GM12875 (cell line): ENCODE results near the gene DHX8.

Source experiments
- H3K4me3 ChIP-seq: one replicate; pipeline ENCODE4 v1.5.1; 2011; ENCODE audit warnings: low read depth, low read length, control low read depth
- TF ChIP-seq, protein P1 (sequence below): IDR thresholded peaks from 2 replicates; pipeline ENCODE4 v1.5.1; 2011; ENCODE audit warnings: low read depth, mild to moderate bottlenecking, control low read depth, inconsistent platforms, low read length, moderate library complexity, borderline replicate concordance; ENCODE audit not compliant: insufficient read depth

DHX8 gene

GRCh38 chr17:43568506-43569082 lies 84.8 kb downstream of the DHX8 start:
- TF ChIP-seq, protein P1, sequence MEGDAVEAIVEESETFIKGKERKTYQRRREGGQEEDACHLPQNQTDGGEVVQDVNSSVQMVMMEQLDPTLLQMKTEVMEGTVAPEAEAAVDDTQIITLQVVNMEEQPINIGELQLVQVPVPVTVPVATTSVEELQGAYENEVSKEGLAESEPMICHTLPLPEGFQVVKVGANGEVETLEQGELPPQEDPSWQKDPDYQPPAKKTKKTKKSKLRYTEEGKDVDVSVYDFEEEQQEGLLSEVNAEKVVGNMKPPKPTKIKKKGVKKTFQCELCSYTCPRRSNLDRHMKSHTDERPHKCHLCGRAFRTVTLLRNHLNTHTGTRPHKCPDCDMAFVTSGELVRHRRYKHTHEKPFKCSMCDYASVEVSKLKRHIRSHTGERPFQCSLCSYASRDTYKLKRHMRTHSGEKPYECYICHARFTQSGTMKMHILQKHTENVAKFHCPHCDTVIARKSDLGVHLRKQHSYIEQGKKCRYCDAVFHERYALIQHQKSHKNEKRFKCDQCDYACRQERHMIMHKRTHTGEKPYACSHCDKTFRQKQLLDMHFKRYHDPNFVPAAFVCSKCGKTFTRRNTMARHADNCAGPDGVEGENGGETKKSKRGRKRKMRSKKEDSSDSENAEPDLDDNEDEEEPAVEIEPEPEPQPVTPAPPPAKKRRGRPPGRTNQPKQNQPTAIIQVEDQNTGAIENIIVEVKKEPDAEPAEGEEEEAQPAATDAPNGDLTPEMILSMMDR = no peak
- no peak overlapping the region for H3K4me3 ChIP-seq

- TF ChIP-seq, protein P1 = no peak
- H3K4me3 ChIP-seq = no peak overlapping the region
Observed at GRCh38 chr17:43570518-43570928, 86.7 kb downstream of the DHX8 start.

DNA sequence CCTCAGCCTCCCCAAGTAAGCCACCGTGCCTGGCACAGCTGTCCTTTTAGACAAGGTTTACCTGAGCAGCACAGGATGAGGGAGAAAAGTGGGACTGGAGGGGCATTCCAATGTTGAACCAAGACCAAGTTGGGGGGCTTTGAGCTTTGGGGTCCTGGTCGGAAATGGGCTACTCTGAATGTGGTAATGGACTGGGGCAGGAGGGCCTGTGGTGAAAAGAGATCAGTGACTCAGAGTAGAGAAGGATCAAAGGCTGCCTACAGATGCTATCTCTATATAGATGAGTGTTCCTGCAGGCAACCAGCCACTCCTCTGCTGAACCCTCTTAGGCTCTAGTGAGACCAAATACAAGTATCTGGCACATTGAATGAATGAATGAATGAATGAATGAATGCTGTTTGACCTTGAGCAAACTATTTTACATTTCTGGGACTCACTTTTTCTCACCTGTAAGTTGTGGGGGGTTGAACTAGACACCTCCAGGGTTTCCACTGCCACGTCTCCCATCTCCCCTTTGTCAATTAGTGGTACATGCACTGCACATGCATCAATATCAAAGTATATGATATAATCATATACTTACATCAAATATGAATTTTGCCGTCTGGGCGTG lies 88.7 kb downstream of the DHX8 start:
- TF ChIP-seq, protein P1 = no peak
- no peak overlapping the region for H3K4me3 ChIP-seq

- TF ChIP-seq, protein P1 = no peak
Observed at GRCh38 chr17:43573579-43574321, 90.0 kb downstream of the DHX8 start.

DNA sequence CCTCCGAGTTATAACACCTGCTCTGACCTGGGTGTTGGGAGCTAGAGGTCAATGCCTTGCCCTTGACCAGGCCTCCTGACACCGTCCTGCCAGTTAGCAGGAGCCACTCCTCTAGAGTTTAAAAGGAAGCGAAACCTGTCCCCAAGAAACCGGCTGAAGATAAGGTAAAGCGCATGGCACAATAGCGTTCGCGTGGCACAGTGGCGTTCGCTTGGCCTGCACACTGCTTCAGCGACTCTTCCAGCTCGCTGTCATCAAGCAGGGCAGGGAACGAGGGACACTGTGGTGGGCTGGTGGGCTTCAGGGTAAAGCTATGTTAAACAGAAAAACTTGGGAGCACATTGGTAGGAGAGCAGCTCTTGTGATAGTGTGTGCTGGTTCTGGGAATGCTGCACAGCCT lies 90.6 kb downstream of the DHX8 start:
- TF ChIP-seq, protein P1 = no peak

More at GRCh38 chr17:43573579-43574321, 90.0 kb downstream of the DHX8 start:
- H3K4me3 ChIP-seq = no peak overlapping the region

GRCh38 chr17:43574896-43575525 lies 91.2 kb downstream of the DHX8 start:
- H3K4me3 ChIP-seq = no peak overlapping the region
- TF ChIP-seq, protein P1 = no peak

More for the DNA sequence above, 90.6 kb downstream of the DHX8 start:
- no peak overlapping the region for H3K4me3 ChIP-seq
